ENCODE measurements around the gene CD80. TPM values are rescaled to one million over a fixed set of nuclear protein-coding genes. Genes with fewer than 3 reads are reported as not detected.

Gene CD80
- polyA plus RNA-seq, 1 of the 3 experiments (the other 2 are of a cell fraction): not detected

DNA sequence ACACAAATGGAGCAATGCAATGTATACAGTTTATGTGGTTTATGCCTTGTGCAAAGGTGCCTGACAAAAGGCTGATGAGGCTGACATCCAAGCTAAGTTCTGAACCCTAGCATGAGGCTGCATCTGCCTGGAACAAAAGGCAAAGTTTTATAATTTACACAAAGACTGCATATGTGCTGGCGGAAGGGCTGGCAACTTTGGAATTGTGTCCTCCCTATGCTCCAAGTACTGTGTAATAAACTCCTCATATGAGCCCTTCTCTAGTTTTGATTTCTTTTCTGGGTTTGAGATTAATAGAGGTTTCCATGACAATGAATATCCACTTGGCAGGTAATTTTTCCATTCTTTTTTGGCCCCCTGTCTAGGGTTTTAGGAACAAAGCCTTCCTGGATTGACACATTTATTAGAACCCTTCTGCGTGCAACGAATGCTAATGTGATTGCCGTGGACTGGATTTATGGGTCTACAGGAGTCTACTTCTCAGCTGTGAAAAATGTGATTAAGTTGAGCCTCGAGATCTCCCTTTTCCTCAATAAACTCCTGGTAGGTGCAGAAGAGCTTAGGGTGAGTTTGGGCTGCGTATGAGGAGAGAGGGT lies 49.1 kb upstream of the CD80 start:
- WGBS (ENCODE audit: low lambda C conversion rate): 83% methylated on average over 6 of the region's 6 CpGs
- Histone ChIP-seq H2AFZ (ENCODE audit: low read depth) (no peak overlapping the region), H3K27ac (ENCODE audit: low read depth in 2 of 2, low read length in 1 of 2) (no peak overlapping the region), H3K4me1 (ENCODE audit: control insufficient read depth in 1 of 2, insufficient read depth in 2 of 2, low read depth in 1 of 2, low read length in 1 of 2) (no peaks in the 10 kb centered on the region), H4K20me1 (ENCODE audit: insufficient read depth) (no peaks in the 10 kb centered on the region), H3K4me3 (ENCODE audit: low read depth in 2 of 2, low read length in 1 of 2) (no peak overlapping the region), H3K4me2 (no peak overlapping the region), H3F3A (replicated peaks; ENCODE audit: insufficient read depth) (no peaks in the 10 kb centered on the region), H3K36me3 (replicated peaks in 1 of 2; ENCODE audit: control insufficient read depth in 1 of 2, insufficient read depth in 2 of 2, low read length in 1 of 2) (no peaks in the 10 kb centered on the region), H3K27me3 (ENCODE audit: insufficient read depth) (no peaks in the 10 kb centered on the region), H3K9me2 (no peaks in the 10 kb centered on the region), H3K9ac (no peak overlapping the region), H3K9me3 (peaks cover 7% of the 10 kb centered on the region), H3K79me2 (ENCODE audit: insufficient read depth) (no peaks in the 10 kb centered on the region)
- ChIA-PET POLR2A (no interaction called here), CTCF (interaction anchor here (1.5 kb wide), 1 partner anchor 14 kb away, joined by 3 read pairs; no protein-coding TSS in a partner anchor)
- TF ChIP-seq TCF12 (IDR thresholded peaks at IDR 0.05): no peak
- TF ChIP-seq, protein P1, sequence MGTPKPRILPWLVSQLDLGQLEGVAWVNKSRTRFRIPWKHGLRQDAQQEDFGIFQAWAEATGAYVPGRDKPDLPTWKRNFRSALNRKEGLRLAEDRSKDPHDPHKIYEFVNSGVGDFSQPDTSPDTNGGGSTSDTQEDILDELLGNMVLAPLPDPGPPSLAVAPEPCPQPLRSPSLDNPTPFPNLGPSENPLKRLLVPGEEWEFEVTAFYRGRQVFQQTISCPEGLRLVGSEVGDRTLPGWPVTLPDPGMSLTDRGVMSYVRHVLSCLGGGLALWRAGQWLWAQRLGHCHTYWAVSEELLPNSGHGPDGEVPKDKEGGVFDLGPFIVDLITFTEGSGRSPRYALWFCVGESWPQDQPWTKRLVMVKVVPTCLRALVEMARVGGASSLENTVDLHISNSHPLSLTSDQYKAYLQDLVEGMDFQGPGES (IDR thresholded peaks at IDR 0.05; ENCODE audit: low read depth, low read length): no peak
- TF ChIP-seq RCOR1 (IDR thresholded peaks at IDR 0.05; ENCODE audit: low read length): no peak
- no peak for TF ChIP-seq GATA2 (CRISPR knock-in tag; IDR thresholded peaks at IDR 0.05)
- no peak for TF ChIP-seq FOSL2 (IDR thresholded peaks at IDR 0.05; ENCODE audit: borderline replicate concordance, low read depth)
- TF ChIP-seq, protein P2, sequence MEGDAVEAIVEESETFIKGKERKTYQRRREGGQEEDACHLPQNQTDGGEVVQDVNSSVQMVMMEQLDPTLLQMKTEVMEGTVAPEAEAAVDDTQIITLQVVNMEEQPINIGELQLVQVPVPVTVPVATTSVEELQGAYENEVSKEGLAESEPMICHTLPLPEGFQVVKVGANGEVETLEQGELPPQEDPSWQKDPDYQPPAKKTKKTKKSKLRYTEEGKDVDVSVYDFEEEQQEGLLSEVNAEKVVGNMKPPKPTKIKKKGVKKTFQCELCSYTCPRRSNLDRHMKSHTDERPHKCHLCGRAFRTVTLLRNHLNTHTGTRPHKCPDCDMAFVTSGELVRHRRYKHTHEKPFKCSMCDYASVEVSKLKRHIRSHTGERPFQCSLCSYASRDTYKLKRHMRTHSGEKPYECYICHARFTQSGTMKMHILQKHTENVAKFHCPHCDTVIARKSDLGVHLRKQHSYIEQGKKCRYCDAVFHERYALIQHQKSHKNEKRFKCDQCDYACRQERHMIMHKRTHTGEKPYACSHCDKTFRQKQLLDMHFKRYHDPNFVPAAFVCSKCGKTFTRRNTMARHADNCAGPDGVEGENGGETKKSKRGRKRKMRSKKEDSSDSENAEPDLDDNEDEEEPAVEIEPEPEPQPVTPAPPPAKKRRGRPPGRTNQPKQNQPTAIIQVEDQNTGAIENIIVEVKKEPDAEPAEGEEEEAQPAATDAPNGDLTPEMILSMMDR (IDR thresholded peaks at IDR 0.05): no peak
- TF ChIP-seq, protein P3, sequence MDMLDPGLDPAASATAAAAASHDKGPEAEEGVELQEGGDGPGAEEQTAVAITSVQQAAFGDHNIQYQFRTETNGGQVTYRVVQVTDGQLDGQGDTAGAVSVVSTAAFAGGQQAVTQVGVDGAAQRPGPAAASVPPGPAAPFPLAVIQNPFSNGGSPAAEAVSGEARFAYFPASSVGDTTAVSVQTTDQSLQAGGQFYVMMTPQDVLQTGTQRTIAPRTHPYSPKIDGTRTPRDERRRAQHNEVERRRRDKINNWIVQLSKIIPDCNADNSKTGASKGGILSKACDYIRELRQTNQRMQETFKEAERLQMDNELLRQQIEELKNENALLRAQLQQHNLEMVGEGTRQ (IDR thresholded peaks at IDR 0.05; ENCODE audit: borderline replicate concordance, low read depth, low read length): no peak
- no peak for TF ChIP-seq FOXM1 (IDR thresholded peaks at IDR 0.05; ENCODE audit: low read depth)
- no peak for TF ChIP-seq MXI1 (IDR thresholded peaks at IDR 0.05; ENCODE audit: low read depth, low read length)
- TF ChIP-seq, protein P4, sequence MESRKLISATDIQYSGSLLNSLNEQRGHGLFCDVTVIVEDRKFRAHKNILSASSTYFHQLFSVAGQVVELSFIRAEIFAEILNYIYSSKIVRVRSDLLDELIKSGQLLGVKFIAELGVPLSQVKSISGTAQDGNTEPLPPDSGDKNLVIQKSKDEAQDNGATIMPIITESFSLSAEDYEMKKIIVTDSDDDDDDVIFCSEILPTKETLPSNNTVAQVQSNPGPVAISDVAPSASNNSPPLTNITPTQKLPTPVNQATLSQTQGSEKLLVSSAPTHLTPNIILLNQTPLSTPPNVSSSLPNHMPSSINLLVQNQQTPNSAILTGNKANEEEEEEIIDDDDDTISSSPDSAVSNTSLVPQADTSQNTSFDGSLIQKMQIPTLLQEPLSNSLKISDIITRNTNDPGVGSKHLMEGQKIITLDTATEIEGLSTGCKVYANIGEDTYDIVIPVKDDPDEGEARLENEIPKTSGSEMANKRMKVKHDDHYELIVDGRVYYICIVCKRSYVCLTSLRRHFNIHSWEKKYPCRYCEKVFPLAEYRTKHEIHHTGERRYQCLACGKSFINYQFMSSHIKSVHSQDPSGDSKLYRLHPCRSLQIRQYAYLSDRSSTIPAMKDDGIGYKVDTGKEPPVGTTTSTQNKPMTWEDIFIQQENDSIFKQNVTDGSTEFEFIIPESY (IDR thresholded peaks at IDR 0.05; ENCODE audit: borderline replicate concordance, low read depth): no peak
- TF ChIP-seq CHD2 (IDR thresholded peaks at IDR 0.05; ENCODE audit: low read length, partially characterized antibody): no peak
- TF ChIP-seq, protein P5, sequence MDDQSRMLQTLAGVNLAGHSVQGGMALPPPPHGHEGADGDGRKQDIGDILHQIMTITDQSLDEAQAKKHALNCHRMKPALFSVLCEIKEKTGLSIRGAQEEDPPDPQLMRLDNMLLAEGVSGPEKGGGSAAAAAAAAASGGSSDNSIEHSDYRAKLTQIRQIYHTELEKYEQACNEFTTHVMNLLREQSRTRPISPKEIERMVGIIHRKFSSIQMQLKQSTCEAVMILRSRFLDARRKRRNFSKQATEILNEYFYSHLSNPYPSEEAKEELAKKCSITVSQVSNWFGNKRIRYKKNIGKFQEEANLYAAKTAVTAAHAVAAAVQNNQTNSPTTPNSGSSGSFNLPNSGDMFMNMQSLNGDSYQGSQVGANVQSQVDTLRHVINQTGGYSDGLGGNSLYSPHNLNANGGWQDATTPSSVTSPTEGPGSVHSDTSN (IDR thresholded peaks at IDR 0.05): no peak
- TF ChIP-seq, protein P6, sequence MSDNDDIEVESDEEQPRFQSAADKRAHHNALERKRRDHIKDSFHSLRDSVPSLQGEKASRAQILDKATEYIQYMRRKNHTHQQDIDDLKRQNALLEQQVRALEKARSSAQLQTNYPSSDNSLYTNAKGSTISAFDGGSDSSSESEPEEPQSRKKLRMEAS (IDR thresholded peaks at IDR 0.05; ENCODE audit: low read depth): no peak
- TF ChIP-seq ELF1 (IDR thresholded peaks at IDR 0.05): no peak
- TF ChIP-seq EP300 (IDR thresholded peaks at IDR 0.05; ENCODE audit: borderline replicate concordance in 1 of 2, low read depth in 1 of 2, low read length in 1 of 2): no peak
- no peak for TF ChIP-seq SMC3 (IDR thresholded peaks at IDR 0.05; ENCODE audit: low read depth, low read length)
- TF ChIP-seq FOXJ3 (CRISPR knock-in tag; IDR thresholded peaks at IDR 0.05): no peak
- TF ChIP-seq EZH2phosphoT487 (IDR thresholded peaks at IDR 0.05; ENCODE audit: borderline replicate concordance, low read depth): no peak
- DNase-seq: no peak

Measured in SK-N-SH (cell line).